Measurements from ENCODE around the gene ISG15.

DNA sequence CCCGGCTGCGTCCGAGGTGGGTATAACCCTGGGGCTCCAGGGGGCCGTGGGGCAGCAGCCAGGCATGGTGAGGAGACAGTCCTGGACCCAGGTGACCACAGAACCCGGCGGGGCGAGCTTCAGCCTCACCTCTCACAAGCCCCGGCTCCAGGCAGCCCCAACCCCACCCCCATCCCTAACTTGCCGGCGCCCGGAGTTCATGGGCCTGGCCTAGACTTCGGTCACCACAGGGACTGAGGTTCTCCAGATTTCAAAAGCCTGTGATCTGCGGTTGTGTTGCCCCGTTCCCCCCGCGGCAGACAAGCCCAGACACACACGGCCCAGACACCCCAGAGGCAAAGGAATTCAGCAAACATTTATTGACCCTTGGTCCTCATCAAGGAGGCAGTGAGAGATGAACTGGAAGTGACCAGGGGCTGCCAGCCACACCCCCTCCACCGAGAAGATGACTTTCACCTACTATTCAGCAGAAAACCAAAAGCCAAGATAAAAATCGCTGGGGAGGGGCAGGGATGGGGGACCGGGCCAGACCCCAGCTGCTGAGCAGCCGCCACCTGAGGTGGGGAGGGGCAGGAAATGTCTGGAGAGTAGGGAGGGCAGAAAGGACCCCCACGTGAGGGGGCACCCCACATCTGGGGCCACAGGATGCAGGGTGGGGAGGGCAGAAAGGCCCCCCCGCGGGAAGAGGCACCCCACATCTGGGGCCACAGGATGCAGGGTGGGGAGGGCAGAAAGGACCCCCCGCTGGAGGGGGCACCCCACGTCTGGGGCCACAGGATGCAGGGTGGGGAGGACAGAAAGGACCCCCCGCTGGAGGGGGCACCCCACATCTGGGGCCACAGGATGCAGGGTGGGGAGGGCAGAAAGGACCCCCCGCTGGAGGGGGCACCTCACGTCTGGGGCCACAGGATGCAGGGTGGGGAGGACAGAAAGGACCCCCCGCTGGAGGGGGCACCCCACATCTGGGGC lies 17.3 kb upstream of the ISG15 start:
- TF ChIP-seq CTBP1 (IDR thresholded peaks at IDR 0.05; ENCODE audit: borderline replicate concordance) (no peak), TARDBP (IDR thresholded peaks at IDR 0.05) (no peak), BHLHE40 (IDR thresholded peaks at IDR 0.05; ENCODE audit: borderline replicate concordance) (no peak)

Measured in HEK293T (cell line).